Endothelial cell of umbilical vein (primary cell): Measurements from ENCODE around the gene IGSF22. TPM values are rescaled to one million over a fixed set of nuclear protein-coding genes. Genes with fewer than 3 reads are reported as not detected.

Experiments
- BruUV-seq: library from RNA; stranded (reverse); fragments of 400-500 nt; replicated peaks from 2 replicates; lab custom pipeline; 2021; lab: Mats Ljungman, UMichigan
- CTCF ChIA-PET: fragments of 300-600, 350-600 bp; sonication (Branson Sonifier 250); formaldehyde crosslinking; loops from one replicate; lab custom pipeline; 2021; ENCODE audit warnings: antibody characterized with exemption, inconsistent platforms; lab: Charles Lee
- POLR2A ChIA-PET: fragments of 300-600, 350-600 bp; sonication (Branson Sonifier 250); formaldehyde crosslinking; loops from one replicate; lab custom pipeline; 2021; ENCODE audit warnings: antibody characterized with exemption, inconsistent platforms; lab: Charles Lee
- DNase-seq: peaks from one replicate; pipeline ENCODE4 v3.0.0-alpha.2; 2011; ENCODE audit warnings: low read depth, low spot score
- FAIRE-seq: peaks from 2 replicates; lab custom pipeline; 2011; peaks lifted over from hg19 to GRCh38; lab: Jason Lieb, UNC
- H2AFZ ChIP-seq: 2 replicates; pipeline ENCODE4 v1.6.0; 2012; ENCODE audit warnings: low read depth, low read length, control low read depth, inconsistent platforms
- H3K27ac ChIP-seq: 2 replicates; pipeline ENCODE4 v1.5.1; 2011; ENCODE audit warnings: low read depth, mild to moderate bottlenecking, control low read depth, low read length, moderate library complexity; ENCODE audit not compliant: insufficient read depth
- H3K27me3 ChIP-seq, 2 experiments: 2 replicates each; pipeline versions ENCODE4 v1.6.0 to v1.6.1; 2011; ENCODE audit warnings: low read length in 2 of 2, mixed read lengths in 1 of 2; ENCODE audit not compliant: control insufficient read depth in 2 of 2, insufficient read depth in 2 of 2
- H3K36me3 ChIP-seq, 2 experiments: 2 replicates in 1 of 2; 3 replicates in 1 of 2; pipeline ENCODE4 v1.5.1; 2011; ENCODE audit warnings: low read length in 2 of 2, mild to moderate bottlenecking in 1 of 2, moderate library complexity in 1 of 2; ENCODE audit not compliant: control insufficient read depth in 2 of 2, insufficient read depth in 2 of 2; ENCODE audit errors: extremely low read depth in 1 of 2
- H3K4me1 ChIP-seq: 3 replicates; pipeline ENCODE4 v1.5.1; 2011; ENCODE audit warnings: mild to moderate bottlenecking, low read length; ENCODE audit not compliant: control insufficient read depth, insufficient read depth; ENCODE audit errors: extremely low read depth
- H3K4me2 ChIP-seq: 2 replicates; pipeline ENCODE4 v1.6.1; 2011; ENCODE audit warnings: low read length, control low read depth, mixed read lengths; ENCODE audit not compliant: insufficient read depth
- H3K4me3 ChIP-seq, 3 experiments: fragments of 200-600 bp in 1 of 3; sonication (generic), shearing (Covaris generic) in 1 of 3; replicated peaks in 1 of 3; 2 replicates each; pipeline ENCODE4 v1.5.1; 2011 to 2016; ENCODE audit warnings: control low read depth in 3 of 3, low read length in 3 of 3, mild to moderate bottlenecking in 2 of 3, inconsistent platforms in 1 of 3, low read depth in 1 of 3, moderate library complexity in 1 of 3; ENCODE audit not compliant: insufficient read depth in 1 of 3
- H3K79me2 ChIP-seq: 2 replicates; pipeline ENCODE4 v1.6.0; 2012; ENCODE audit warnings: low read length, inconsistent platforms; ENCODE audit not compliant: control insufficient read depth, insufficient read depth
- H3K9ac ChIP-seq: replicated peaks from 2 replicates; pipeline ENCODE3; 2011; ENCODE audit warnings: low read length, control low read depth; ENCODE audit not compliant: insufficient read depth; ENCODE audit errors: extremely low read depth
- H3K9me1 ChIP-seq: replicated peaks from 3 replicates; pipeline ENCODE4 v1.6.0; 2011; ENCODE audit warnings: mild to moderate bottlenecking, low read length; ENCODE audit not compliant: control insufficient read depth, insufficient read depth; ENCODE audit errors: extremely low read depth
- H3K9me3 ChIP-seq: replicated peaks from 2 replicates; pipeline ENCODE4 v1.5.1; 2012; ENCODE audit warnings: low read length, inconsistent platforms; ENCODE audit not compliant: control insufficient read depth, insufficient read depth
- H4K20me1 ChIP-seq: replicated peaks from 2 replicates; pipeline ENCODE3; 2011; ENCODE audit warnings: mild to moderate bottlenecking, low read length; ENCODE audit not compliant: control insufficient read depth, insufficient read depth; ENCODE audit errors: extremely low read depth
- EZH2 ChIP-seq: IDR thresholded peaks from 2 replicates; pipeline ENCODE4 v1.6.1; 2012; ENCODE audit warnings: borderline replicate concordance, low read depth, mild to moderate bottlenecking, moderate library complexity, low read length, inconsistent platforms; ENCODE audit not compliant: severe bottlenecking
- FOS ChIP-seq: IDR thresholded peaks from 2 replicates; pipeline ENCODE4 v1.6.1; 2011; ENCODE audit warnings: mild to moderate bottlenecking, low read length, moderate library complexity, borderline replicate concordance; ENCODE audit not compliant: insufficient read depth
- GATA2 ChIP-seq: IDR thresholded peaks from 2 replicates; pipeline ENCODE4 v1.7.0; 2011; ENCODE audit warnings: low read depth, mild to moderate bottlenecking, moderate library complexity, mixed read lengths, low read length; ENCODE audit not compliant: insufficient read length, insufficient read depth
- JUN ChIP-seq: IDR thresholded peaks from 2 replicates; pipeline ENCODE4 v1.6.1; 2011; ENCODE audit warnings: borderline replicate concordance, low read depth; ENCODE audit not compliant: insufficient read length, insufficient read depth
- MAX ChIP-seq: IDR thresholded peaks from 2 replicates; pipeline ENCODE4 v1.6.1; 2011; ENCODE audit not compliant: insufficient read depth, insufficient read length
- MYC ChIP-seq: IDR thresholded peaks from one replicate; pipeline ENCODE4 v1.6.1; 2011; ENCODE audit warnings: mild to moderate bottlenecking, low read depth, low read length
- POLR2A ChIP-seq: IDR thresholded peaks from 2 replicates; pipeline ENCODE4 v1.6.1; 2012; ENCODE audit warnings: low read depth, mild to moderate bottlenecking, control low read depth, low read length
- POLR2AphosphoS5 ChIP-seq: IDR thresholded peaks from 2 replicates; pipeline ENCODE4 v1.6.1; 2012; ENCODE audit warnings: low read depth, mild to moderate bottlenecking, control low read depth, low read length, moderate library complexity; ENCODE audit not compliant: insufficient read depth
- dilution Hi-C: fragments of 300-500 bp; cut with MboI; formaldehyde crosslinking; loops from one replicate; pipeline ENCODE4 v1.15.0; 2019; ENCODE audit warnings: low sequenced_read_pairs; ENCODE audit not compliant: extremely low pct_ligation_motif_present
- intact Hi-C: fragments of 100-400 bp; cut with micrococcal nuclease; formaldehyde crosslinking; loops from one replicate; pipeline ENCODE4 v1.10.0; 2022
- polyA plus RNA-seq, 4 experiments: library from polyadenylated mRNA; depleted of rRNA in 3 of 4; stranded (reverse) in 3 of 4; unstranded in 1 of 4; fragments of >200 nt; gene quantifications; 2 replicates each; pipeline versions ENCODE4 v1.2.1 to v1.2.3, GENCODE V29; 2011 to 2012; ENCODE audit warnings: missing spikeins in 1 of 4
- total RNA-seq: library from RNA; stranded (reverse); gene quantifications from 2 replicates; pipeline ENCODE4 v1.2.3, GENCODE V29; 2021
- TF ChIP-seq, protein P1 (sequence below), 2 donors: IDR thresholded peaks; 1 replicate in 1 of 2; 2 replicates in 1 of 2; pipeline ENCODE4 v1.5.1; 2011; ENCODE audit warnings: low read length in 2 of 2, mild to moderate bottlenecking in 2 of 2, moderate library complexity in 2 of 2, control low read depth in 1 of 2, inconsistent platforms in 1 of 2, low read depth in 1 of 2; ENCODE audit not compliant: insufficient read depth in 1 of 2; ENCODE audit errors: extremely low read depth in 1 of 2

The IGSF22 gene
- total and polyA plus RNA-seq, 2 donors (not counting 3 experiments of a cell fraction or from before 2014, with no cell fraction given): not detected

DNA sequence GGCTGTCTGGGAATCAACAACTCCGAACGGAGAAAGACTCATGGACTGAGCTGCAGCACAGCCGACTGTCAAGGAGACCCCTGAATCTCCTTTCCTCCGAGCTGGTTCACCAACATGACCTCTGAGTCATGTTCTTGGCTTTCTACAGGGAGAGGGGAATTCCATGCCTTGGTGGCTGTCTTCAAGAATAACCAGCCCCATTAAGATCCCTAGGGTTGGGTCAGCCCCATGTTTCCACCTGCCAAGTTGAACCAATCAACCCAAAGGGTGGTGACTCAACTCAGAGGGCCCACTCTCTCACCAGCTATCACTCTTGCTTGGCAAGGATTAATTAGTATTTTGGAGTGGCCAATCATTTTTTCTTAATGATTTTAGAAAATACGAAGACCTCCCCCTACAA, 28.3 kb upstream of the IGSF22 start:
- Histone ChIP-seq H3K4me1 (peaks cover 10% of the 10 kb centered on the region), H3K4me2 (no peak overlapping the region), H3K4me3 (no peak overlapping the region), H3K27ac (no peak overlapping the region), H3K79me2 (no peaks in the 10 kb centered on the region), H3K27me3 (peaks cover 0 to 11% of the 10 kb centered on the region in 2 experiments), H3K36me3 (no peaks in the 10 kb centered on the region), H2AFZ (no peak overlapping the region), H3K9me3 (no peaks in the 10 kb centered on the region), H3K9ac (no peak overlapping the region), H4K20me1 (no peaks in the 10 kb centered on the region), H3K9me1 (no peaks in the 10 kb centered on the region)
- CTCF ChIA-PET: interaction anchor here (1.6 kb wide), 1 partner anchor 10 kb away, joined by 5 read pairs; no protein-coding TSS in a partner anchor
- TF ChIP-seq EZH2: no peak
- no peak for TF ChIP-seq POLR2AphosphoS5
- TF ChIP-seq POLR2A: no peak
- TF ChIP-seq, protein P1, sequence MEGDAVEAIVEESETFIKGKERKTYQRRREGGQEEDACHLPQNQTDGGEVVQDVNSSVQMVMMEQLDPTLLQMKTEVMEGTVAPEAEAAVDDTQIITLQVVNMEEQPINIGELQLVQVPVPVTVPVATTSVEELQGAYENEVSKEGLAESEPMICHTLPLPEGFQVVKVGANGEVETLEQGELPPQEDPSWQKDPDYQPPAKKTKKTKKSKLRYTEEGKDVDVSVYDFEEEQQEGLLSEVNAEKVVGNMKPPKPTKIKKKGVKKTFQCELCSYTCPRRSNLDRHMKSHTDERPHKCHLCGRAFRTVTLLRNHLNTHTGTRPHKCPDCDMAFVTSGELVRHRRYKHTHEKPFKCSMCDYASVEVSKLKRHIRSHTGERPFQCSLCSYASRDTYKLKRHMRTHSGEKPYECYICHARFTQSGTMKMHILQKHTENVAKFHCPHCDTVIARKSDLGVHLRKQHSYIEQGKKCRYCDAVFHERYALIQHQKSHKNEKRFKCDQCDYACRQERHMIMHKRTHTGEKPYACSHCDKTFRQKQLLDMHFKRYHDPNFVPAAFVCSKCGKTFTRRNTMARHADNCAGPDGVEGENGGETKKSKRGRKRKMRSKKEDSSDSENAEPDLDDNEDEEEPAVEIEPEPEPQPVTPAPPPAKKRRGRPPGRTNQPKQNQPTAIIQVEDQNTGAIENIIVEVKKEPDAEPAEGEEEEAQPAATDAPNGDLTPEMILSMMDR (IDR thresholded peaks at IDR 0.05; ENCODE audit: extremely low read depth in 1 of 2, insufficient read depth in 1 of 2, low read depth in 1 of 2, low read length in 2 of 2): no peak
- no peak for TF ChIP-seq JUN
- TF ChIP-seq GATA2: no peak
- TF ChIP-seq FOS: no peak
- TF ChIP-seq MYC: no peak
- TF ChIP-seq MAX: no peak
- intact Hi-C loops (no loop called here), dilution Hi-C loops (no loop called here)
- POLR2A ChIA-PET: no interaction called here
- DNase-seq (peak; percentile 7), FAIRE-seq (no peak)
- BruUV-seq: no TSS peak
